GM10266 (cell line): ENCODE measurements around the gene NCOA1.
A peak's percentile ranks its signal among the peaks of the same experiment; 100 is the strongest.
"Not testable (repeated sequence)": the region's sequence is repeated elsewhere in the genome, so short reads cannot be mapped to it uniquely, and the experiment has no call there.

Experiments
- DNase-seq: peaks from one replicate; pipeline ENCODE4 v3.0.0; 2012; ENCODE audit errors: extremely low spot score
- CTCF ChIP-seq: IDR thresholded peaks from 2 replicates; pipeline ENCODE4 v1.5.1; 2012; ENCODE audit warnings: mild to moderate bottlenecking, low read depth; ENCODE audit not compliant: control insufficient read depth, insufficient read depth; ENCODE audit errors: missing control alignments

NCOA1 gene

GRCh38 chr2:24541621-24542020, 50.6 kb downstream of the NCOA1 start:
- no peak for TF ChIP-seq CTCF
- no peak for DNase-seq

GRCh38 chr2:24542269-24542872, 51.3 kb downstream of the NCOA1 start:
- DNase-seq, result no peak
- no peak for TF ChIP-seq CTCF

GRCh38 chr2:24543252-24543651, 52.2 kb downstream of the NCOA1 start:
- no peak for DNase-seq
- peak; percentile 34 for TF ChIP-seq CTCF

GRCh38 chr2:24544456-24545115, 53.5 kb downstream of the NCOA1 start:
- TF ChIP-seq CTCF, result no peak
- DNase-seq, result no peak

GRCh38 chr2:24546669-24547068, 55.6 kb downstream of the NCOA1 start:
- no peak for DNase-seq
- TF ChIP-seq CTCF, result no peak

- no peak for DNase-seq
- TF ChIP-seq CTCF, result no peak
Measured at GRCh38 chr2:24548058-24548457, 57.0 kb downstream of the NCOA1 start.

- DNase-seq, result not testable (repeated sequence)
Measured at GRCh38 chr2:24550301-24550700, 59.2 kb downstream of the NCOA1 start.
